ENCODE results near the gene ZDHHC14.
"Not testable (repeated sequence)": the region's sequence is repeated elsewhere in the genome, so short reads cannot be mapped to it uniquely, and the experiment has no call there.

ZDHHC14 gene

DNA sequence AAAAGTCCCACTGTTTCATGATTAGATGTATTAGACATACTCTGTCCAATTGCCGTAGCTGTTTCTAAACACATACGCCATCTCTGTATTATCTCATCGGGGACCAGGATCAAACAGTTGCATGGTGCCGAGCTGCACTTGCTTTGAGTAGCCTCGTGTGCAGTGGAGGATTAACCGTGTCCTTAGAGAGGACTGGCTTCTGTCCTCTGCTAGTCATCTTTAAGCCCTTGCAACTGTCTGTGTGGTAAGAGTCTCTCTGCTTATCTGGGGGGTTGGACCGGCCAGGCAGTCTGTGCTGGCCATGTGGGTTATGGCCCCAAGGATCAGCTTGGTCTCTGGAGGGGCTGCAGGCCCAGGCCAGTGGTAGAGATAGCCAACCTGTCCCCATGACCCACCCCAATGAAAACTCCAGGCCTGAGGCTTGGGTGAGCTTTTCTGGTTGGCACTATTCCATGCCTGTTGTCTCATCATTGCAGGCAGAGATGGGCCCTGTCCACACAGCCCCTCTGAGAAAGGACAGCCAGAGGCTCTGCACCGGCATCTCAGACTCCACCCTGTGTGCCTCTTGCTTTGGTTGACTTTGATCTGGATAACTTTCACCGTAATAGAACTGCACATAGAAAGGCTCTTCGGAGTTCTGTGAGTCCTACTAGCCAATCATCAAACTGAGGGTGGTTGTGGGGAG, 304.7 kb downstream of the ZDHHC14 start:
- H3K4me3 ChIP-seq (ENCODE audit: low read depth, low read length) = no peak overlapping the region
- no peak for DNase-seq (ENCODE audit: low read depth)

DNA sequence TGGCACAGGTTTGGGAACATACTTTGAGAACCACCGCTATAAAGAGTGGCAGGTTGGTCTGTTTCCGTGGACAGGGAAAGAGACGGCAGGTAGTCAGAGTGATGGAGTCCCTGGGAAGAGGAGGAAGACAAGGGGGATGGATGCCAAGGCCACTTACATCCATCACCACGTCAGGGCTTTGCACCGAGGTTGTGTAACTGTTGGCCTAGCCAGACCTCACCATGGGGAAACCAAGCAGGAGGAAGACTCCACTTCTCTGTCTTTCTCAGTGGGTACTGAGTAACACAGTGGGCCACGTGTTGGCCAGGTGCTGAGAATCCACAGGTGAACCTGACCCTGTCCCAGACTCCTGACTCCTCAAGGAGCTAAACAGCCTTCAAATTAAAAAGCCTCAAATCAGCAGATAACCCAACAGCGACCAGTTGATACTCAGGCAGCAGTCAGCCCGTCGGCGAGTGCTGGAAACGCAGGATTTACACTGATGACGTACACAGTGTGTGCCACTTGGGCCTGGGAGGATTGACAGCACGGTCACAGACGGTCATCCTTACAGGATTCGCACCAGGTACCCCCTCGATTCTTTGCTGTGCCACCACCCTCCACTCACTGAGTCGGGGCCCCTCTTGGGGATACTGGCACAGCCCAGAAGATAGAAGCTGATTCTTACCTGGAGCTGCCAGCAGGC, 307.4 kb downstream of the ZDHHC14 start:
- no peak for DNase-seq (ENCODE audit: low read depth)
- no peak overlapping the region for H3K4me3 ChIP-seq (ENCODE audit: low read depth, low read length)
- TF ChIP-seq, protein P1, sequence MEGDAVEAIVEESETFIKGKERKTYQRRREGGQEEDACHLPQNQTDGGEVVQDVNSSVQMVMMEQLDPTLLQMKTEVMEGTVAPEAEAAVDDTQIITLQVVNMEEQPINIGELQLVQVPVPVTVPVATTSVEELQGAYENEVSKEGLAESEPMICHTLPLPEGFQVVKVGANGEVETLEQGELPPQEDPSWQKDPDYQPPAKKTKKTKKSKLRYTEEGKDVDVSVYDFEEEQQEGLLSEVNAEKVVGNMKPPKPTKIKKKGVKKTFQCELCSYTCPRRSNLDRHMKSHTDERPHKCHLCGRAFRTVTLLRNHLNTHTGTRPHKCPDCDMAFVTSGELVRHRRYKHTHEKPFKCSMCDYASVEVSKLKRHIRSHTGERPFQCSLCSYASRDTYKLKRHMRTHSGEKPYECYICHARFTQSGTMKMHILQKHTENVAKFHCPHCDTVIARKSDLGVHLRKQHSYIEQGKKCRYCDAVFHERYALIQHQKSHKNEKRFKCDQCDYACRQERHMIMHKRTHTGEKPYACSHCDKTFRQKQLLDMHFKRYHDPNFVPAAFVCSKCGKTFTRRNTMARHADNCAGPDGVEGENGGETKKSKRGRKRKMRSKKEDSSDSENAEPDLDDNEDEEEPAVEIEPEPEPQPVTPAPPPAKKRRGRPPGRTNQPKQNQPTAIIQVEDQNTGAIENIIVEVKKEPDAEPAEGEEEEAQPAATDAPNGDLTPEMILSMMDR (IDR thresholded peaks at IDR 0.05; ENCODE audit: insufficient read depth, low read depth, low read length, missing control alignments) = no peak

More for the DNA sequence above, 304.7 kb downstream of the ZDHHC14 start:
- TF ChIP-seq, protein P1 (IDR thresholded peaks at IDR 0.05; ENCODE audit: insufficient read depth, low read depth, low read length, missing control alignments) = no peak

DNA sequence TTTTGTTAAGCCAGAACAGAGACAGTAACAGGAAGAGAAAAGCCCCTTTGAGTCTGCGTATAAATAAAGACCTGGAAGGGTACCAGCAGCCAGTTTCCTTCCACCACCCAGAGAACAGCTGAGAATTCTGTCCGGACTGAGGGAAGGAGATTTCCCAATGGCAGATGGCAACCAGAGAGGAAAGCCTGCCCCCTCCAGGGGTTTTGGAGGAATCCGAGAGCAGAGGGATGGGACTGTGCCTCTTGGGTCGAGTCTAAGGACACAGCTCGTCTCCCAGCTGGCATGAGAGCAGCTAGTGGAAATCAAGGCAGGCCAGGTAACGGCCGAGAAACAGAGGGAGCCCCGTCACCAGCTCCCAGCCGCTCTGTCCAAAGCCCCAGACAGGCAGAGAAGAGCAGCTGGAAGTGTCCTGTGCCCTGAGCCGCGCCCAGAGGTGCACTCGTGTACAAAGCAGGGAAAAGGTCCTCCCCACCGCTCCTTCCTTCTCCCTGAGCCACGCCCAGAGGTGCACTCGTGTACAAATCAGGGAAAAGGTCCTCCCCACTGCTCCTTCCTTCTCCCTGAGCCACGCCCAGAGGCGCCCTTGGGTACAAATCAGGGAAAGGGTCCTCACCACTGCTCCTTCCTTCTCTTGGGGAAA, 308.1 kb downstream of the ZDHHC14 start:
- no peak for DNase-seq (ENCODE audit: low read depth)
- H3K4me3 ChIP-seq (ENCODE audit: low read depth, low read length) = no peak overlapping the region
- TF ChIP-seq, protein P1 (IDR thresholded peaks at IDR 0.05; ENCODE audit: insufficient read depth, low read depth, low read length, missing control alignments) = no peak

DNA sequence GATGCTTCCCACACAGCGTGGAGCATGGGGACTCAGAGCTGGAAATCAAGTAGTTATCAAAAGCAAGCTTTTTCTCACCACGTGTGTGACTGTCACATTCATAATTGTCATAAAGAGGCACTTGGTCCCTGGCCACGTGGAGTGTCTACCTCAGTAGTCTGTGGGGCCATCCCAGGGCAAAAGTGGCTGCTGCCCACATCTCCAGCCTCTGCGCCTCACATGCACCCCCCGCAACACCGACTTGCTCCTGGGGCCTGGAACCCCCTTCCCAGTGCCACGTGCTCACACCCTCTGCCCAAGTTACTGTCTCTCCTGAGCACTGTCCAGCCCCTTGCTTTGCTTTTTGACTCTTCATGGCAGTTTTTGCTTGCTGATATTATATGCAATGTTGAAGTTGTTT, 308.9 kb downstream of the ZDHHC14 start:
- no peak overlapping the region for H3K4me3 ChIP-seq (ENCODE audit: low read depth, low read length)
- DNase-seq (ENCODE audit: low read depth) = no peak
- TF ChIP-seq, protein P1 (IDR thresholded peaks at IDR 0.05; ENCODE audit: insufficient read depth, low read depth, low read length, missing control alignments) = no peak

DNA sequence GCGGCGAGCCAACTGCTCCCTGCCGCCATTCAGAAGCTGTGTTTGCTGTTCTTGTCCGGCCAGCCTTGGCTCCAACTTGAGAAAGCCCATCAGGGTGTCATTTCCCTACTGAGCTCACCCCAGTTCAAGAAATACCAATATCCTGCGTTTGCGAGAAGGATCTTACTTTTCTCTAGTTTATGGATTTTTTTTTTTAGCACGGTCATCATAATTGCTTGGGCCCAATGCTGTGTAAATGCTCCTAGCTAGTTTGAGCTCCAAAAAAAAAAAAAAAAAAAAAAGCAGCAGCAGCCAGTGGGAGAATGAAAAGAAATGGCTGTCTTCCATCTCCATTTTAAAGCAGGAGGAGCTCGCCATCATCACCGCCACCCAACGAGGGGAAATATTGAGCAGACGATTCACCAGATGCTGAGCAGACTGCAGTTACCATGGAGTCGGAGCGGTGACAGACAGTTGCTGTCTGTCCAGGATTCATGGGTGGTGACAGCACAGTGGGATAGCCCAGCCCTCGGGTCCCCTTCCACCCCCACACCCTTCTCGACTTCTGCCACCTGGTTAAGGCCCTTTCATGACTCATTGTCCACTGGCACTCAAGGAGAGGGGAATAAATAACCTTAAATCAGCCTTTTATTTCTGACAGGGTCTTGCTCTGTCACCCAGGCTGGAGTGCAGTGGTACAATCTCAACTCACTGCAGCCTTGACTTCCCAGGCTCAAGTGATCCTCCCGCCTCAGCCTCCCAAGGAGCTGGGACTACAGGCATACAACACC, 309.6 kb downstream of the ZDHHC14 start:
- TF ChIP-seq, protein P1 (IDR thresholded peaks at IDR 0.05; ENCODE audit: insufficient read depth, low read depth, low read length, missing control alignments) = no peak
- DNase-seq (ENCODE audit: low read depth) = no peak
- no peak overlapping the region for H3K4me3 ChIP-seq (ENCODE audit: low read depth, low read length)

DNA sequence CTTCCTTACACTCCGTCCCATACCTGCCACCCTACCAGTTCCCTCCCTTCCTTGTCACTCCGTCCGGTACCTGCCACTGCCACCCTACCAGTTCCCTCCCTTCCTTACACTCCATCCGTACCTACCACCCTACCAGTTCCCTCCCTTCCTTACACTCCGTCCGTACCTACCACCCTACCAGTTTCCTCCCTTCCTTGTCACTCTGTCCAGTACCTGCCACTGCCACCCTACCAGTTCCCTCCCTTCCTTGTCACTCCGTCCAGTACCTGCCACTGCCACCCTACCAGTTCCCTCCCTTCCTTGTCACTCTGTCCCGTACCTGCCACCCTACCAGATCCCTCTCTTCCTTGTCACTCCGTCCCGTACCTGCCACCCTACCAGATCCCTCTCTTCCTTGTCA, 310.6 kb downstream of the ZDHHC14 start:
- not testable (repeated sequence) for H3K4me3 ChIP-seq (ENCODE audit: low read depth, low read length); DNase-seq (ENCODE audit: low read depth)

DNA sequence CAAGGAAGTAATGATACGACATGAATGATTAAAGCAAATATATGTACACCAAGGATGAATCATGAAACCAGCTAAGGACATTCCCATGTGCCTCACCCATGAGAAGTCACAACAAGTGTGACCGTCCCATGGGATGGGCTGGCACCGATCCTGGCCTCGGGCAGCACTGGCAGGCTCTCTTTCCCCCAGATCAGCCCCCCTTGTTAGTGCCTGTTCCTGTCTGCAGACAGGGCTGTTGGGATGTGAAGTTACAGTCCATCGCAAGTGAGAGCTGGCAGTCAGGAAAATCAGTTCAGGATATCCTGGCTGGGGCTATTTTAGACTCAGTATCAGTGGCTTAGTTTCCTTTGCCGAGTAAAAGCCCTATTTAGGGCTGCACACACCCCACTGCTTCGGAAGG, 312.9 kb downstream of the ZDHHC14 start:
- no peak for DNase-seq (ENCODE audit: low read depth)

More for the DNA sequence above, 312.9 kb downstream of the ZDHHC14 start:
- TF ChIP-seq, protein P1 (IDR thresholded peaks at IDR 0.05; ENCODE audit: insufficient read depth, low read depth, low read length, missing control alignments) = no peak
- no peak overlapping the region for H3K4me3 ChIP-seq (ENCODE audit: low read depth, low read length)

All from GM12865 (cell line).